CD4-positive, alpha-beta T cell treated with Interleukin-4 for 1 hour (primary cell): ENCODE measurements around the gene ANKRD36.
A peak's percentile ranks its signal among the peaks of the same experiment; 100 is the strongest.
"Not testable (repeated sequence)": the region's sequence is repeated elsewhere in the genome, so short reads cannot be mapped to it uniquely, and the experiment has no call there.

ENCODE experiments used
- DNase-seq, 2 donors: peaks; one replicate each; pipeline ENCODE4 v3.0.0-alpha.2; 2020 to 2022

The ANKRD36 gene

GRCh38 chr2:97113050-97113881 lies at the start of gene ANKRD36:
Gene ANKRD36 (plus strand): TSS chr2:97113153. CDS start chr2:97113740, 587 bp downstream.
- DNase-seq: peak; percentile 85

DNA sequence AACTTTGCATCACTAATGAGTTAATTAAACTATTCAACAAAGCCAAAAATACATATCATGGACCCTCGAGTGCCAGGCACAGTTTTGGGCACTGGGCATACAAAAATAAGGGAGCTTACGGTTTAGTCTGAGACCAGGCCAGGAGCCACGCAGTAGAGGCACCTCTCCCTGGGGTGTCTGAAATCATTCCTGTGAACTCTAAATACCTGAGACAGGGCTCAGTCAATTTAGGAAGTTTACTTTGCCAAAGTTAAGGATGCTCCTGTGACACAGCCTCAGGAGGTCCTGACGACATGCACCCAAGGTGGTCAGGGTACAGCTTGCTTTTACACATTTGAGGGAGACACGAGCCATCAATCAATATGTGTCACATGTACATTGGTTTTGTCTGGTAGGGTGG lies 46.9 kb upstream of the ANKRD36 start:
- not testable (repeated sequence) for DNase-seq

- no peak for DNase-seq
Observed at GRCh38 chr2:97067279-97068004, 45.5 kb upstream of the ANKRD36 start.

DNA sequence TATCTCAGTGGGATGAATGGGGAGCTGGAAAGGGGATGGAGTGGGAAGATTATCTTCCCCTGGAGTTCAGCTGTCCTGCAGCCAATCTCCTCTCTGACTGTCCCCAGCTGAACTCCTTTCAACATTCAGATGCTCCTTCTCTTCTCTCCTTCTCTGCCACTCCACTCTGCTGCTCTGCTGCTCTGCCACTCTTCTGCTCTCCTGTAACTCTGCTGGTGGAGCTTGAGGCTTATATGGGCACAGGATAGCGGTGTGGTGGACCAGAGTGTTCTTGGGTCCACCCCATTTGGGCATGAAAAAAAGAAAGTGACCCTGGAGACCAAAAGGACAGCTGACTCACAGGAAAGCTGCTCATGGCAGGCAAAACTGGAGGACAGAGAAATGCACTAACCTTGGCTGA lies 44.9 kb upstream of the ANKRD36 start:
- no peak for DNase-seq

DNA sequence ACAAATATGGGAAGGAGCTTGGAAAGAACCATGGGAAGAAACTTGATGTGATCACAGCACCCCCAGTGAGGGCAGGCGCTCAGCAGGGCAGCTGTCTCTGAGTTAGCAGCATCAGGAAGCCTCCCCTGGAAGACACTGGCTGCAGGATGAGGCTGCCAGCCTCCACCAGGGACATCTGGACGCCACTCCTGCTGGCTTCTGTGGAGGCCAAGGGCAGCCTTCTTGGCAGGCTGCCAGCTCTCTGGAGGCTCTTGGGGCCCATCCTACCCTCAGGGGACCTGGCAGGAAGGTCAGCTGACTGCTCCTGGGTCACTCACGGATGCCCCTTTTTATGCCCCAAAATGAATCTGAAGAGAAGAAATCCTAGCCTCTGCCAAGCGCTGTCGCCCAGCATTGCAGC lies 44.2 kb upstream of the ANKRD36 start:
- not testable (repeated sequence) for DNase-seq

- DNase-seq: not testable (repeated sequence)
Observed at GRCh38 chr2:97070915-97071314, 42.0 kb upstream of the ANKRD36 start.

GRCh38 chr2:97077213-97077612 lies 35.7 kb upstream of the ANKRD36 start:
- not testable (repeated sequence) for DNase-seq

GRCh38 chr2:97080855-97081254 lies 32.1 kb upstream of the ANKRD36 start:
- DNase-seq: not testable (repeated sequence)

DNA sequence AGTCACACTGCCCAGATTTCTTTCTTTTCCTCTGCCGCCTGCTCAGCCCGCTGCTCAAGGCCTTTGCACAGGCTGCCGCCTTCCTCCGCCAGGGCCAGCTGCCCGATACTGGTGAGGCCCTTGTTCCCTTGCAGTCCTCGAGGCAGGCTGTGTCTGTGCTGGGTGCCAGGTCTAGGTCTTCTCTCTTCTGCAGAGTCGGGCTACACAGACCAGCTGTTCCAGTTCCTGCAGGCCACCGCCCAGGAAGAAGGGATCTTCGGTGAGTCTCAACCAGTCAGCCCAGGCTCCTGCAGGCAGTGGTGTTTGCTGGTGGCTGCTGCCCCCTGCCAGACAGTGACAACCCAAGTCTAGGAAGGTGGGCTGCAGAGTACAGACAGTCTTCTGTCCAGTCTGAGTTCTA lies 30.7 kb upstream of the ANKRD36 start:
- DNase-seq: not testable (repeated sequence)

- not testable (repeated sequence) for DNase-seq
Observed at GRCh38 chr2:97083516-97083915, 29.4 kb upstream of the ANKRD36 start.

DNA sequence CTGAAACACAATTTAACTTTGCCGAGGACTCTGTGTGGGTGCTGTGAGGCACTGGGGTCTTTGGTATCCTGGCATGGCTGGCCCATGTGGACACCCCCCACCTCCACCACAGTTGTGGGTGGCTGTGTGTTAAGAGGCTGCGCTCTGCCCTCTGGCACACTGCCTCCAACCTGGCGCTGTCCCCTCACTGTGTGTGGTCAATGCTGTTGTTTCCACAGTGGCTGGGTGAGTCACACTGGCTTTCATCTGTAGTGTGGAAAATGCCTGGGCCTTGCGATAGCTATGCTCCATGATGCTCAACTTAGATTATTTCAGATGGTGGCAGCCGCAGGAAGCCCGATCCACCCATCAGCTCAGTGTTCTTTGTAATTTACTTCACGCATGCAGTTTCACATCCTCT lies 27.9 kb upstream of the ANKRD36 start:
- DNase-seq: not testable (repeated sequence)

GRCh38 chr2:97088706-97089105 lies 24.2 kb upstream of the ANKRD36 start:
- DNase-seq: not testable (repeated sequence)

- DNase-seq: not testable (repeated sequence)
Observed at GRCh38 chr2:97092946-97093345, 20.0 kb upstream of the ANKRD36 start.

DNA sequence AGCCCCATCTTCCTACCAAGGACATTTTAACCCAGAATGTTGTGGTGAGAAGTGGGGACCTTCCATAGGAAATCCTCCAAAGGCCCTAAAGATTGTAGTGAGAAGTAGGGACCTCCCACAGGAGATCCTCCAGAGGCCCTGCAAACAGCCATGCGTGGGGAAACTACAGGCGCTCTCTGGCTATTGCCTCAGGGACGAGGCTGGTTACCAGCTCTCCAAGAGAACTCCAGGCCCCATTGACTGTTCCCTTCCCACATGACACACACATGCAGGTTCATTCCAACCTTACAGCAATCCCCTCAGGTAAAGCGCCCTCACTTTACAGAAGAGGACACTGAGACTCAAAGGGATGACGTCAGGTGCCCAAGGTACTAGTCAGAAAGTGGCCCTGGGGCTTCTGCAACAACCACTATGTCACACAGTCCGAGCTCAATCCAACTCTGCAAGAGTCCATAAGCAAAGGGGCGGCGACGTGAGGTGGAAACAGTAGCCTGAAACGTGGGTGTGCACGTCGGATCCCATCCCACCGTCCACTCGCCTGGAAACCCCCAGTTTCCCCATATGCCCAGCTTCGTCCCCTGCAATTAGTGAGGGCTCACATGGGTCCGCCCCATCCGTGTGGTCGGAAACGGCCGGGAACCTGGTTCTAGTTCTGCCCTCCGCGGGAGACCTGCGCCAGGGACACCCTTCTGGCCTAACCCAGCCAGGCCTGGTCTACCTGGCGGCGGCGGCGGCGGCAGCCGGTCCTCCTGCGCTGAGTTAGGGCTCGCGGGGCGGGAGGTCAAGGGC lies 18.8 kb upstream of the ANKRD36 start:
- DNase-seq: not testable (repeated sequence)

GRCh38 chr2:97094772-97095611 lies 18.0 kb upstream of the ANKRD36 start, which contains the start of gene FAHD2B:
Gene FAHD2B (minus strand): TSS chr2:97094882. CDS start chr2:97091706, 3,176 bp downstream.
- DNase-seq: peak; percentile 87 to 90

DNA sequence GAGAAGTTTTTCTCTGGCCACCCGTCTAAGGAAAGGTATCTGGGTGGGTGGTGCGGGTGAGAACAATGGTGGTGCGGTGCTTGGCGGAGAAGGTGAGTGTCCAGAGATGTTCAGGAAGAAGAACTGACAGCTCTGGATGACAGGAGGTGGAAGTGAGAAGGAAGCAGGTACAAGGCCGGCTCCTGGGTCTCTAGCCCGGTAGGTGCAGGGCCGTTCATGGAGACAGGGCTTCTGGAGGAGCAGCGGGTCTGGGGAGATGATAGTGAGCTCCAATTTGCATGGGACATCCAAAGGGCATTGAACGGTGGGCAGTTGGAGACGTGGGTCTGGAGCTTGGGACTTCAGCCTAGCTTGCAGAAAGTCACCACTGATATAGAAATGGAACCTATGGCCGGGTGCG lies 17.3 kb upstream of the ANKRD36 start:
- DNase-seq: no peak

- not testable (repeated sequence) for DNase-seq
Observed at GRCh38 chr2:97098786-97099372, 14.1 kb upstream of the ANKRD36 start.

- DNase-seq: not testable (repeated sequence)
Observed at GRCh38 chr2:97106878-97107277, 6.1 kb upstream of the ANKRD36 start.

DNA sequence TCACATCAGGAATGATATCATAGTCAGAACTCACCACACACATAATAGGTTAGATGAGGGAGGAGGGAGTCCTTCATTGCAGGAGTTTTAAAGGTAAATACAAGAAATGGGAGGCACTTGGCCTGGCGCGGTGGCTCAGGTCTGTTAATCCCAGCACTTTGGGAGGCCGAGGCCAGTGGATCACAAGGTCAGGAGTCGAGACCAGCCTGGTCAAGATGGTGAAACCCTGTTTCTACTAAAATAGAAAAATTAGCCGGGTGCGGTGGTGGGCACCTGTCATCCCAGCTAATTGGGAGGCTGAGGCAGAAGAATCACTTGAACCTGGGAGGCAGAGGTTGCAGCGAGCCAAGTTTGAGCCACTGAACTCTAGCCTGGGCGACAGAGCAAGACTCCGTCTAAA lies 1.7 kb upstream of the ANKRD36 start:
- DNase-seq: not testable (repeated sequence)

DNA sequence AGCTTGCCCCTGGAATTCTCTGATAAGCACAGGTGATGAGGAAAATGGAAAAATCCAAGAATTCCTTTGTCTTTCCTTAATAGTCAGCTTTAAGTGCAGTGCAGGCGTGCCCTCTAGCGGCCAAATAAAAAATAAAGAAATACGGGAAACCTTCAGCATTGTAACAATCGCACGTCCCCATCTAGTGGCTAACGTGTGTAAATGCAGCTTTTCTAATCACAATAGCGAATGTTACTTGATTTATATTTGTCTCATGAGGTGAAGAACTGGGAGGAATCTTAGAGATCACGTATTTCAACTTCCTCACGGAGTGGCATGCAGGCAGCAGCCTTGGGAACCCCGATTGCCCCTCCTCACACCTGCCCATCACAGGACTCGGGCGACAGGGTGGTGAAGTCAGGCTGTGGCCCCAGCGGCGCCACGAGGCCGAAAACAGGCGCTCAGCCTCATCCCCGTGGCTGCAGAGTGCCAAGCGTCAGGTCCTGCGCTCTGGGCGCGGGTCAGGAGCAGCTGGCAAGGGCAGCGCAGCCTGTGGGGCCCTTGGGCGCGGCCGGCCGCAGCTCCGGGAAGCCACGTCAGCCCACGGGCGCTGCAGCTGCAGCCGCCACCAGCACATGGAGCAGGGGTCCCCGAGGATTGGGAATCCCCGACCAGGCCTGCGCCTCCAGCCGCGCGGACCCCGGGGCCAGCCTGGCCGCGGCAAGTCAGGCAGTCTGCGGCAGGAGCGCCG lies 468 bp upstream of the ANKRD36 start:
- DNase-seq: peak; percentile 66 to 82

GRCh38 chr2:97113882-97114255 lies 916 bp downstream of the ANKRD36 start:
- DNase-seq: not testable (repeated sequence)
